Measurements from ENCODE around the gene GNAQ. TPM values are rescaled to one million over a fixed set of nuclear protein-coding genes. Genes with fewer than 3 reads are reported as not detected.
A peak's percentile ranks its signal among the peaks of the same experiment; 100 is the strongest.

Gene GNAQ
- total RNA-seq, 1 donor, result 58.0 TPM

- no peak for TF ChIP-seq CTCF (IDR thresholded peaks at IDR 0.05; ENCODE audit: insufficient read depth, low read length)
- no peak for DNase-seq (ENCODE audit: low read depth)
- H3K4me3 ChIP-seq (ENCODE audit: low read depth, low read length), result no peak overlapping the region
Observed at GRCh38 chr9:77843871-77844155, 187.8 kb downstream of the GNAQ start.

GRCh38 chr9:77843076-77843870 lies 188.3 kb downstream of the GNAQ start:
- DNase-seq (ENCODE audit: low read depth), result no peak
- H3K4me3 ChIP-seq (ENCODE audit: low read depth, low read length), result no peak overlapping the region
- no peak for TF ChIP-seq CTCF (IDR thresholded peaks at IDR 0.05; ENCODE audit: insufficient read depth, low read length)

- peak; percentile 36 for TF ChIP-seq CTCF (IDR thresholded peaks at IDR 0.05; ENCODE audit: insufficient read depth, low read length)
- H3K4me3 ChIP-seq (ENCODE audit: low read depth, low read length), result no peak overlapping the region
- no peak for DNase-seq (ENCODE audit: low read depth)
Observed at GRCh38 chr9:77841739-77842386, 189.7 kb downstream of the GNAQ start.

GRCh38 chr9:77839459-77840140 lies 192.0 kb downstream of the GNAQ start:
- no peak for TF ChIP-seq CTCF (IDR thresholded peaks at IDR 0.05; ENCODE audit: insufficient read depth, low read length)
- no peak overlapping the region for H3K4me3 ChIP-seq (ENCODE audit: low read depth, low read length)
- peak; percentile 82 for DNase-seq (ENCODE audit: low read depth)

GRCh38 chr9:77838986-77839385 lies 192.6 kb downstream of the GNAQ start:
- DNase-seq (ENCODE audit: low read depth), result no peak
- no peak overlapping the region for H3K4me3 ChIP-seq (ENCODE audit: low read depth, low read length)
- no peak for TF ChIP-seq CTCF (IDR thresholded peaks at IDR 0.05; ENCODE audit: insufficient read depth, low read length)

GRCh38 chr9:77834898-77835488 lies 196.6 kb downstream of the GNAQ start:
- peak; percentile 70 for DNase-seq (ENCODE audit: low read depth)
- TF ChIP-seq CTCF (IDR thresholded peaks at IDR 0.05; ENCODE audit: insufficient read depth, low read length), result no peak
- no peak overlapping the region for H3K4me3 ChIP-seq (ENCODE audit: low read depth, low read length)

Measured in fibroblast of the aortic adventitia (primary cell).